SKM-1 (cell line): Measurements from ENCODE around the gene MCM3AP.
"Not testable (repeated sequence)": the region's sequence is repeated elsewhere in the genome, so short reads cannot be mapped to it uniquely, and the experiment has no call there.

Experiments
- DNase-seq: peaks from one replicate; lab custom pipeline; 2025; ENCODE audit not compliant: unreplicated experiment; lab: John Stamatoyannopoulos, UW

MCM3AP gene

GRCh38 chr21:46312949-46313348 lies 27.5 kb upstream of the MCM3AP start:
- DNase-seq = no peak

- no peak for DNase-seq
Observed at GRCh38 chr21:46311568-46311967, 26.2 kb upstream of the MCM3AP start.

GRCh38 chr21:46310260-46310659 lies 24.8 kb upstream of the MCM3AP start:
- DNase-seq = not testable (repeated sequence)

GRCh38 chr21:46308431-46308830 lies 23.0 kb upstream of the MCM3AP start:
- DNase-seq = no peak

- DNase-seq = no peak
Observed at GRCh38 chr21:46307625-46308024, 22.2 kb upstream of the MCM3AP start.

GRCh38 chr21:46304955-46305354 lies 19.5 kb upstream of the MCM3AP start:
- DNase-seq = no peak

- no peak for DNase-seq
Observed at GRCh38 chr21:46304437-46304836, 19.0 kb upstream of the MCM3AP start.

- no peak for DNase-seq
Observed at GRCh38 chr21:46301759-46302158, 16.3 kb upstream of the MCM3AP start.

GRCh38 chr21:46299167-46299566 lies 13.8 kb upstream of the MCM3AP start:
- DNase-seq = no peak

- DNase-seq = no peak
Observed at GRCh38 chr21:46297338-46298271, 12.2 kb upstream of the MCM3AP start.

- DNase-seq = no peak
Observed at GRCh38 chr21:46295996-46296752, 10.8 kb upstream of the MCM3AP start.

GRCh38 chr21:46295177-46295770 lies 9.9 kb upstream of the MCM3AP start:
- no peak for DNase-seq

GRCh38 chr21:46294647-46295176 lies 9.3 kb upstream of the MCM3AP start:
- DNase-seq = no peak

- no peak for DNase-seq
Observed at GRCh38 chr21:46291561-46291960, 6.2 kb upstream of the MCM3AP start.

- no peak for DNase-seq
Observed at GRCh38 chr21:46289655-46290179, 4.3 kb upstream of the MCM3AP start.

GRCh38 chr21:46287541-46287940 lies 2.1 kb upstream of the MCM3AP start:
- no peak for DNase-seq

GRCh38 chr21:46286648-46287002 lies 1.2 kb upstream of the MCM3AP start:
- DNase-seq = peak; percentile 56

GRCh38 chr21:46285761-46286647 lies 593 bp upstream of the MCM3AP start, which contains the start of gene YBEY:
Gene YBEY, plus strand, starts transcription at chr21:46286342. Its CDS starts 572 bp downstream, at chr21:46286914.
- peak; percentile 56 for DNase-seq

GRCh38 chr21:46284733-46285132 lies 678 bp downstream of the MCM3AP start:
- DNase-seq = no peak

- DNase-seq = no peak
Observed at GRCh38 chr21:46284077-46284644, 1.2 kb downstream of the MCM3AP start.
